Fibroblast of skin of scalp (primary cell): Measurements from ENCODE around the gene REPS1.
"Not testable (repeated sequence)": the region's sequence is repeated elsewhere in the genome, so short reads cannot be mapped to it uniquely, and the experiment has no call there.

Experiments
- DNase-seq: peaks from one replicate; pipeline ENCODE4 v3.0.0-alpha.2; 2013

REPS1 gene

DNA sequence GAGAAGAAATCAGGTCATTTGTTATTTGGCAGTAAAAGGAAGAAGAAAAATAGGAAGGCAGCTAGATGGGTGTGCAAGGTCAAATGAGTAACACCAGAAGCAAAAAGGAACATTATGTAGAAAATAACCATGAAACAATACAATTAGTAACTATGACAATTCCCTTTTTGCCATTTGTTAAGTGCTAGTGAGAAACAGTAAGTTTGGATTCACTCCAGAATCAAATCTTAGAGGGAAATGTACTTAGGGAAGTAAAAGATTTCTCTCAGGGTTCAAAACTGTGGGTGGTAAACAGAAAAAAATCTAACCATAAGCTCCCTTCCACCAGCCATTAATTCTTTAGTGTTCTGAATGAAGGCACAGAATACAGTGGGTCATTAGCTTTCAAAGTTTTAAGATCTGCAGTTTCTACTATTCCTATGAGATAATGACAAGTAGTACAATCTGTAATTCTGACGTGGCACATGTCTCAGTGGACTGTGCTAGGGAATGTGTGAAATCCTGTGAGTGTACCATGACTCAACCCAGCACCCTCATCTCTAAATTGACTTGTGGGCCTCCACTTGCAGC is 17.1 kb downstream of the REPS1 start:
- peak; percentile 92 for DNase-seq

DNA sequence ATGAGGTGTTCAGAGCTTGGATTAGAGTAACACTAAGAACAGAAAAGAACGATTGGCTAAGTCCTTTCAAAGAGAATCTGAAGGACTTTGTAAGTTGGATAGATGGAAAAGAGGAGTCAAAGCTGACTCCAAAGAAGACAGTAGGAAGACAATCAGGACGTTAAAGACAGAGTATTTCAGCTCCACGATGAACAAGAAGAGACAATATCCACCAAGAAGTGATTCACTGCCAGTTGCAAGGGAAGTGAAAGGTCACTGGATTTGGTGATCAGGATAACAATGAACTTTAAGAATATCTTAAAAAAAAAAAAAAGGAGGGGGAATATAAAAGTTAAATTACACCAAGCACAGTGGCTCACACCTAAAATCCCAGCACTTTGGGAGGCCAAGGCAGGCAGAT is 17.9 kb downstream of the REPS1 start:
- no peak for DNase-seq

DNA sequence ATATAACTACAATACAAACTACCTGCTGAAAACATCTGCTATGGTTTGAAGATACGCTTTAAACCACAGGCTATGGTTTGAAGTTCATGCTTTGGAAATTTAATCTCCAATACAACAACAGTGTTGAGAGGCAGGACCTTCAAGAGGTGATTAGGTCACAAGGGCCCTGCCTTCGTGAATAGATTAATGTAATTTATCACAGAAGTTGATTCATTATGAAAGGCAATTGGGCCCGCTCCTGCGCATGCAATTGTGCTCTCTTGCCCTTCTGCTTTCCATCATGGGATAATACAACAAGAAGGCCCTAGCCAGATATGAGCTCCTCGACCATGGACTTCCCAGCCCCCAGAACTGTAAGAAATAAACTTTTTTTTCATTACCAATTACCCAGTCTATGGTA is 21.2 kb downstream of the REPS1 start:
- DNase-seq, result no peak

DNA sequence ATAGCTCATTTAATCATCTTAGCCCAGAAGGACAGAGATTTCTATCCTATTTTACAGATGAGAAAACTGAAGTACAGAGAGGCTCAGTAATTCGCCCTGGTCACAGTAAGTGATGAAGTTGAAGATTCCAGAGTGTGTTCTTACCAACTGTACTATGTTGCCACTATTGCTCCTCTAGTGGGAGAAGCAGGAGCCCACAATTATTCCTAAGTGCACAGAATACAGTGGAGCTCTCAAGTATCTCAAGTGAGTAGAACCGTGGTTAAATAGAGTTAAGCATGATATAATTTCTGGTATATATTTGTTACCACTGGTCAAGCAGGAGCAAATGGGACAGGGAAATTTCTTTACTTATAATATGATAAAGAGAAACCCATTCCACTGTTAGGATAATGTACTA is 22.1 kb downstream of the REPS1 start:
- no peak for DNase-seq

DNA sequence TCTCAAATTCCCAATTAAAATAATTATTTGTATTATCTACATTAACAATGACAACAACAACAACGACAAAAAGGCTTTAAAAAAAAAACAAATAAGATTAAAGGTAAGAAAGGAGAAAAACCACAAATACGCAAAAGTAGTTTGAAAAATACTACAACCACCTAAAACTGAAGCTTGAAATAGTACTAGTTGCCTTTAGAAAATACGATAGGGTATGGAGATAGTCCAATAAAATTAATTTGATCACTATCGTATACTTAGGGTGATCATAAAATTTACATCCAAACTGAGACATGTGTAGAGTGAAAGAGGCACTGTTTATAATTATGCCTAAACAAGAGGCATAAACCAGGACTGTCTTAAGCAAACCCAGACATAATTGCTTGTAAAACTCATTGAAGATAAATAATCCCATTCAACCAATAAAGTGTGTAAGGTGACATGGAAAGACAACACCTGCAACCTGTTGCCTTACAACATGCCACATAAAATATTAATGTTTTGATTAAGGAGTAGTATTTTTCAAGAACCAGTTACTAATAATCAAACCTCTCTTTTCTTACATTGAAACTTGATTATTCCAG is 22.7 kb downstream of the REPS1 start:
- no peak for DNase-seq

DNA sequence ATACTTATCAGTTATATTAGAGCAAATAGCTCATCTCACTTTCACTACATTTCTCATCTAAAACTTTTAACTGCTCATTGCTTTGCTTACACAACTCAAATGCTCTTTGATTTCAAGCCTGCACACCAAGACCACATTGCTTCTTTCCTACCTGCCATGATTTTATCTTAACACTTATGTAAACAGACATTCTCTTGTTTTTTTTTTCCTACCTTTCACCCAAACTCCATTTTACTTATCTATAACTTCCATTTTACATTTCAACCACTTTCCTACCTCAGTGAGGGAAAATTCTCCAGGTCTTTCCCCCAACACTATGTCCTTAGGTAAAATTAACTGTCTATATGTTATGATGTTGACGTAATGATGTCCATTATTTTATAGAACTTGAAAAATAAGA is 24.0 kb downstream of the REPS1 start:
- no peak for DNase-seq

DNA sequence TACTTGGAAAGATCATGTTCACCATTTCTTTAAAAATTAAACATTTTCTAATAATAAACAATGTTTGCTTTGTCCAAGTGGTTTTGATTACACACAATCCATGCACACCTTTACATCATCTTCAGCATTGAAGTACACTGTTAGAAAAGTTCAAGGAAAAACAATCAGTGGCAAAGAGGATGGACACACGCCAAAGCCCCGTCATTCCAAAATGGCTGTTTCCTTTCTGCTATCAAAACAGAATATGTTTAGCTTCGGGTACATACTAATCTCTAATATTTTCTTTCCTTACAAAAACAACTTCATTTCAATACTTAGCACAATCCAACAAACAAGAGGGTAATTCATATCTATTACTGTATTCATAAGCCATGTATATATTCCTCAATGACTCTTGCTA is 24.5 kb downstream of the REPS1 start:
- no peak for DNase-seq

DNA sequence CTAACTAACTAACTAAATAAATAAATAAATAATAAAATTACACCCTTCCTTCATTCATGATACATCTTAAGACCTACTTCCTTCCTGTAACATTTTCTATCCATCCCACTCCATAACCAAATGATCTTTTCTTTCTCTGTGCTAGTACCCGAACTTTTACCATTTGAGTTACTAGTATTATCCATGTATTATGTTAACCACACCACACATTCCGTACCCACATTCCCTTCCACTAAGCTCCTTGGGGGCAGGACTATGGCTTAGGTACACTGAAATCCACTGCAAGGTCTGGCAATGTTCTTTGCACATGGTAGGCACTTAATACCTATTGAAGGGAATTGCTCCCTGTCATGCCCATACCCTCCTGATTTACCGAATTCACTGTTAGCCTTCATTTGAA is 24.9 kb downstream of the REPS1 start:
- DNase-seq, result no peak

DNA sequence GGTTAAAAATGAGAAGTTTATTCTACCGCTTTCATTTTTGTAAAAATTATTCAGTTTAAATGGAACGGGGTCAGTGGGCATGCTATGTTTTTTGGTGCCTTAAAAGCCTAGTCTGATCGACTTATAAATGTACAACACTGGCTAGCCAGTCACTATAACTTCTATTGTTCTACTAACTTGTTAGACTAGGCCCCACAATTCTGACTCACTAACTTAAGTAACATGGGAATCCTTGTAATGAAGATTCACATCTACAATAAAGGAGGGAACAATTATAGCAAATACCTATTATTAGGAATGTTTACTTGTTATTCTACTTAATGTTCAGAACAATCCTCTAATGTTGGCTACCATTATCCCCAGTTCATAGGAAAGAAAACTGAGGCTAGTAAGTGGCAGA is 28.5 kb downstream of the REPS1 start:
- no peak for DNase-seq

DNA sequence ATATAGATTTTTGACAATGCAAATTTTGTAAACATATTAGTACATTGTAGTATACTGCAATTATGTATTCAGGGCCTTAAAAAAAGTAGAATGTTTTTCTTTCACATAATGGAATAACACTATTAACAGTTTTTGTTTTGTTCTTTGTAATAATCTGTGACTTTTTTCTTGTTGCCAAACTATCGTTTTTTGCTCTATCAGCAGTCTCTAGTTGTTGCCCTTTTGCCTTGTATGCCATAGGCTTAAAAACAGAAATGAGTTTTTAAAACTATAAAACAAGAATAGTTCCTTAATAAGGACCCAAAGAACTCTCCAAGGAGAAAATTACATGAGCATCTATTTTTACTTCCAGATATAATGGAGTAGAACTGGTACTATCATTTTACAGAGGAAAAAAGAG is 29.5 kb downstream of the REPS1 start:
- DNase-seq, result no peak

DNA sequence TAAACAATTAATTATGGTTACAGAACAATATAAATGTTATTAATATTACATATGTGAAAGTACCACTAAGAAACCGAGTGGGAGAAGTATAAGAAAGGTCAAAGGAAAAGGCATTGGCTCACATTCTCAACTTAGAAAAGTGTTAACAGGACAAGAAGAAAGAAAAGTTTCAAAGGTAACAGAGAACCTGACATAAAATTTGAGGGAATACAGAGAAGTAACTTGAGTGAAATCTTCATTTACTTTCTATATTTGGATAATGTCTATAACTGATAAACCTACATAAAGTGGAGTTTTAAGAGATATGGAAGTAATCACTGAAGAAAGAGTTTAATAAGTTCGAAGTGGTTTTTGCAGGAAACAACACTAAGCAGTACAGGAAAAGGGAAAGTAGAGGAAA is 30.1 kb downstream of the REPS1 start:
- DNase-seq, result no peak

DNA sequence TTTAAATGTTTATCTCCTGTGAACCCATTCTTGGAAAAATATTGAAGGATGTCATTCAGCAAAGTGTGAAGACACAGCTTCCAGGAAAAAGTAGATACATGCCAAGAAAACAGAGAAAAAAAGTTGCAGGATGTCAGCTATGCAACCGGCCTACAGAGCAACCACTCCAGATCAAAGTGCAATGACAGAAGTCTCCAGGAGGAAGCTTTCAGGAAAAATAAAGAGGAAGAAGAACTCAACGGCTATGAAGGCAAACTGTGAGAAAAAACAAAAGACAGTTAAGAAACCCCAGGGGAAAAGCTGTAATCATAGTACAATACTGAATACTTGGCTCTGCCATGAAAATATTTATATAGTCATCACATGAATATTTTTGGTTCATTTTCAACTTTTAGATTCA is 30.6 kb downstream of the REPS1 start:
- DNase-seq, result peak; percentile 74

DNA sequence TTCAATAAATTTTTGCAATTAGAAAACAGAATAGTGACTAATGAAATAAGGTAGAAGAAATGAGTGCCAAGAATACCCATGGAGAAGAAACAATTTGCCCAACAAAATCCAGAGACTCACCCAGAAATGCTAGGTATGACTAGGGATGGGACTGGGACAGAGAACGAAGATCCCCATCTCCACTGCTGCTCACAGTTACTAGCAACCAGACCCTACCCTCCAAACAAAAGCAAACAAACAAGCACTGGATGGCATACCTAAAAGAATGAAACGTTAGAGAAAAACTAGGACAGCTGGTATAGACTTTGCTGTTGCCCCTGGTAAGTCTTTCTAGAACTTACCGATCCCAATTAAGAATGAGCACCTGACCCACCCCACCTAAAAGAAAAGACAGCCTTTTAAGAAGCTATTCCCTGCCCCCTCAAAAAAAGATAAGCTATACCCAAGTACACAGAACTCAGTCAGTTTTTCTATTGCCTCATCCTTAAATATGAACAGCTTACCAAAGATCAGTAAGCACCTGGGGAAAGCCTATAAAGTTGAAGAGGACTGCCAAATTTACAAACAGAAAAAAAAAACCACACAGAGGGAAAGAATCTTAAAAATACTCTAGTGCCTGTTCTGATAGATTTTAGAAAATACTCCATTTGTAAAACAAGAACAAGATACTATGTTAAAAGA is 31.7 kb downstream of the REPS1 start:
- no peak for DNase-seq

DNA sequence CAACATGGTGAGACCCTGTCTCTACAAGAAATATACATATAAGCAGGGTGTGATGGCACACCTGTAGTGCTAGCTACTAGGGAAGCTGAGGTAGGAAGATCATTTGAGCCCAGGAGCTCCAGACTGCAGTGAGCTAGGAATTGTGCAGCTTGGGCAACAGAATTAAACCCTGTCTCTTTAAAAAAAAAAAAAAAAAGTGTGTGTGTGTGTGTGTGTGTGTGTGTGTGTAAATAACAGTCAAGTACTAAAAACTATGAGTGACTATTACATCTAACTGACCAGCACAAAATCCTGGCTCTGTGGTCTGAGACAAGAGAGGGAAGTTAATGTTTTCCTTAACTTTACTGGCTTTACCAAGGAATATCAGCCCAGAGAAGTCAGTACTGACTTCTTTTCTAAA is 32.8 kb downstream of the REPS1 start:
- no peak for DNase-seq

DNA sequence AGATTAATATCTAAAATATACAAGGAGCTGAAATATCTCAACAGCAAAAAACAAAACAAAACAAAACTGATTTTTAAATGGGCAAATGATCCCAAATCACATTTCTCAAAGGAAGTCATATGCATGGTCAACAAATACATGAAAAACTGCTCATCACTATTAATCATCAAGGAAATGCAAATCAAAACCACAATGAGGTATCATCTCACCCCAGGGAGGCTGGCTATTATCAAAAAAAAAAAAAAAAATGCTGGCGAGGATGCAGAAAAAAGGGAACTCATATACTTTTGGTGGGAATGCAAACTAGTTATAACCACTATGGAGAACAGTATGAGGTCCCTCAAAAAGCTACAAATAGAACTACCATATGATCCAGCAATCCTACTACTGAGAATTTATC is 34.6 kb downstream of the REPS1 start:
- DNase-seq, result peak; percentile 74

DNA sequence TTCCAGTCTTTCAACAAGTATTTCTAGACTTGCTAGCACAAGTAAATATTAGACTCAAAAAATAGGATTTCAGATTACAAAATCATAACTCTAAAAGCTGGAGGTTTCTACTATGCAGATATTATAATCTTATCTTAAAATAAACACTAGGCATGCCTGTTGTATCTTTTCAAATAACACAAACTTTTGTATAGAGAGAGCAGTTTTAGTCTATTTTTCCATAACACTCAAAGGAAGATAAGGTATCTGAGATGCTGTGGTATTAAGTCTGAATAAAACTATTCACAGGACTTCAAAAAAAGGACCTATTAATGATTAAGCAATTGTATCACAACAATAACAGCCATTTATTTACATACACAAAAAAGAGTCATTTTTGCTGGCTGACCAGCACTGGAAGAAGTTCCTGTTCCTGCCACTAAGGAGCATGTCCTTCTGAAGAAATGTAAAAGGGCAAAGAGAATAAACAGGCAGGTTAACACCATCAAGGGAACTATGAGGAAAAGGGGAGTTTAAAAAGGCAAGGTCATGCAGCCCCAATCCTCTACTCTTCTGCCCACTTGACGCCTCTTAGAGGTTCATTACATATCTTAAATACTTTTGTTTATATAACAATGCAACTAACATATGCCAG is 39.4 kb downstream of the REPS1 start:
- no peak for DNase-seq

DNA sequence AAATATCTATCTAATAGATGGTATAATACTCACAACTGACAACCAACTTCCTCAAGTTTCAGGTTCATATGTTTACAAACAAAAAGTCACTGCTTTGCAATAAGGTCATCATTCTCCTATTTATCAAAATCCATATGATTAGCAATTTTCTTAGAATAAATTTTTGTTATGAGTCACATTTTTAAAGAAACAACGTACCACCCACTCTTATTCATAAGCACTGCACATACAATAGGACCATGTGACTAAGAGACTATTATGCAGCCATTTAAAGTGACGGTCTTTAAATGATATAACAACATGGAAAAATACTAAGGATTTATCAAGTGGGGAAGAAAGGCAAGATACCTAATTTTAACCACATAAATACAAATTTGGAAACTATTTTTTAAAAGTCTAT is 40.0 kb downstream of the REPS1 start:
- no peak for DNase-seq

DNA sequence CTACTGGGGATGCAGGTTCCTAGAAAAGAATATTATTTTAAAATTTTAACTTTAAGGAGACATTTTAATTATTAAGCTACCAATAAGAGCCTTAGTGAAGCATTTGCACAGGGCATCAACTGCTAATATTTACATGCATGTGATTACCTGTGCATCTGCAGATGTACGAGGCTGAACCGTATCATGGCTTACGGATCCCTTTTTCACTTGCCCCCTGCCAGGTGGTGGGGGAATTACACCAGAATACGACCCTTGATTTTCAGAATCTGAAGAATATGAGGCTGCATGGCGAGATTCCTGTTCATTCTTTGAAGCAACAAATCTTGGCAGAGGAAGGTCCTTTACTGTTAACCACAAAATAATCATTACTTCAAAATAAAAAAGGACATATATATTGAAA is 42.7 kb downstream of the REPS1 start:
- DNase-seq, result no peak

DNA sequence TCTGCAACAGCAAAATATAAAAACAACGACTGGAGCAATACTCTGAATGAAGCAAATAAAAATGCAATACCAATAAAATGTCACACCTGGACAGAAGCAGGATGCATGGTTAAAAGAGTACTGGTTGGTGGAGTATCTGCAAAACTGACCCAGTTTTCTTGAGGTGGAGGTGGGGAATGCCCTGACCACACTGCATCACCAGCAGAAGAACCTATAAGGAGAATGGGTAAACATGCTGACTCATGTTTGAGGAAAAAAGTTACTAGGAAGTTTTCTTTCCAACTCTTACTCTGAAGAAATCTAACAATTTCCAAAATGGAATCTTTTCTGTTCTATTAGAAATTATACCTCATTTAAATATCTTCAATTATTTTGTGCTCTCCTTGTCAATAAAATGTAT is 43.6 kb downstream of the REPS1 start:
- DNase-seq, result peak; percentile 19

DNA sequence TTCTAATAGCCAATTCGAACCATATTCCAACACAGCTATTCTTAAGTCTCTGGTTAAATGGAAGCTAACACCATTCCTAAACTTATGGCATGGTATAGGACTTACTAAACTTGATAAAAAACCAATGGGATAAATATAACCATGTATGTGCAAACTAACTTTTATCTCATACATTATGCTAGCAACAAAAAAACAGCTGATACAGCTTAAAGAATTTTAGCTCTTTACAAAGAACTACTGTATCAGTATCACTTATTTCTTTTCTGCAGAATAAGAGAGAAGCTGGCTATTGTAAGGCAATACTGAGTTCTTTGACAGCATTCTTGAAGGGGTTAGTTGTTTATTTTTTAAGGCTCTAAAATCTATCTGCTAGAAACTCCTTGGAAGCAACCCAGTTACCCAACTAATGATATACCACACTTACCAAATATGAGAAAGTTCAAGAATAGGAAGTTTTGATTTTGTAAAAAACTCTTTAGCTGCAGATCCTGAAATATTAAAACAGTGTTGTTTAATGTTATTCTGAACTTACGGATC is 44.9 kb downstream of the REPS1 start:
- DNase-seq, result no peak

DNA sequence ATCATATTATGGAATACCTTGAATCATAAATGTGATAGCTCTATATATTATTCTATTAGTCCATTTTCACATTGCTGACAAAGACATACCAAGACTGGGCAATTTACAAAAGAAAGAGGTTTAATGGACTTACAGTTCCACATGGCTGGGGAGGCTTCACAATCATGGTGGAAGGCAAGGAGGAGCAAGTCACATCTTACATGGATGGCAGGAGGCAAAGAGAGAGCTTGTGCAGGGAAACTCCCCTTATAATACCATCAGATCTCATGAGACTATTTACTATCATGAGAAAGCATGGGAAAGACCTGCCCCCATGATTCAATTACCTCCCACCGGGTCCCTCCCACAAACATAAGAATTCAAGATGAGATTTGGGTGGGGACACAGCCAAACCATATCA is 51.2 kb downstream of the REPS1 start:
- DNase-seq, result not testable (repeated sequence)

DNA sequence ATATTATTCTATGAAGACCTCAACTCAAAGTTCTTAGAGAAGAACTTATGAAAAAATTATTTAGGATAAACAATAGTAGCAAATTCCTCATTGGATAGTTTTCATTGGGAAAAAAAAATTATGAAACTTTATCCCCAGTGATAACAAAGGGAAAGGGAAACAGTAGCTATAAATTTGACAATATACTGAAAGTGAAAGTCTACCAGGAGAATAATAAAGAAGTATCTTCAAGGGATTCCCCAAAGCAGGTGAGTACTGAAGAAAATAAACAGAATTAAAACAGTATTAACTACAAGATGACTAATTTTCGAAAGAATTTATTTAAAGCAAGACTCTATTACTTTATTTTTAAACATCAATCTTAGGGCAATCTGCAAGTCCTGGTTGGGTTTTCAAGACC is 56.4 kb downstream of the REPS1 start:
- no peak for DNase-seq

DNA sequence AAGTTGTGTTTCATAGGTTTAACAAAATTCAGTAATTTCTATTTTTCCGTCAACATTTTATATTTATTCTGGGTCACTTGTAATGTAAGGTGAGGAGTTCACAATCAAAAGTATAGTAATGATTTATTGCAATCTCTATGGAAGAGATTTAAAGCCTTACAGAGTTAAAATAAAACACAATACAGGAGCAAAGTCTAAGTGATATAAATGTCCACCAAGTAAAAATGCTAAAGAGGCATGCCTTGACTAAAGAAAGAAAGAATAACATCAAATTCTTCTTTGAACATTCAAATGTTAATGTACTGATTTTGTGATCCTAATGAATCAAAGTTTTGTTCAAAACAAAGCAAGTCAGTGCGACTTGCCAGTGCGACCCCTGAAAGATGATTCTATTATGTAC is 61.5 kb downstream of the REPS1 start:
- no peak for DNase-seq

DNA sequence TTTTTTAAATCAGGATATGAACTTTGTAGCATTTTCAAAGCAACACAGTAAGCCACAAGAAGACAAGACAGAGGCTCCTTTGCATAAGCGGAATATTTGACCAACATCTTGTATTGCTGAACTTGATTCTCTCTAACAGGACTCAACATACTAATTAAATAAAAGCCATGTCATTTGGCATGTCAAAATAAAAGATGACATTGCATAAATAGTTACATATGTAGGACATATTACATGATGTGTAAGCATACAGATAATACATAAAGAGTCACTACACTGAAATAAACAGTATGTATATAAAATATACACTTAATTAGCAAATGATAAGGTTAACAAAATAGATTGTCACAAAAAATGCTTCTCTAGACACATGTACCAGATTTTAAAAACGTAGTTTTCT is 62.2 kb downstream of the REPS1 start:
- DNase-seq, result no peak
